Islet of Langerhans (tissue), 1 donor: ENCODE results near the gene SLC2A9.

Experiments
- FAIRE-seq: peaks from one replicate; lab custom pipeline; 2011; peaks lifted over from hg19 to GRCh38; lab: Jason Lieb, UNC

The SLC2A9 gene

DNA sequence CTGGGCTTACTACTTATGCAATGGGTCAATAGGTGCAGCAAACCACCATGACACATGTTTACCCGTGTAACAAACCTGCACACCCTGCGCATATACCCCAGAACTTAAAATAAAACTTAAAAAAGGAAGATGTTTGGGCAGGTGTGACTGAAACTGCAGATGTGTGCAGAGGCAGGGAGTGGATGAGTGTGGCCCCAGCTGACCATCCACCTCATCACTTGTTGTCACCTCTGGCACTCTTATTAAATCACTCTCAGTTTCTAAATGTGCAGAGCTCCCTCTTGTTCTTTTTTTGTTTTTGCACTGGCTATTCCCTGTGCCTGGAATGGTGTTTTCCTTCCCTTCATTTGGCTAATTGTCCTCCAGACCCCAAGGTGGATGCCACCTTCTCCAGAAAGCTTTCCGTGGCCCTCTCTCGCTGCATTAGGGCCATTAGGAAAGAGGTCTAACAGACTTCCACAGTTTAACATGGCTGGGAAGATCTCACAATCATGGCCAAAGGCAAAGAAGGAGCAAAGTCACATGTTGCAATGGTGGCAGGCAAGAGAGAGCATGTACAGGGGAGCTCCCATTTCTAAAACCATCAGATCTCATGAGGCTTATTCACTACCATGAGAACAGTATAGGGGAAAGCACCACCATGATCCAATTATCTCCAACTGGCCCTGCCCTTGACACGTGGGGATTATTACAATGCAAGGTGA is 58.5 kb downstream of the SLC2A9 start:
- FAIRE-seq = no peak

DNA sequence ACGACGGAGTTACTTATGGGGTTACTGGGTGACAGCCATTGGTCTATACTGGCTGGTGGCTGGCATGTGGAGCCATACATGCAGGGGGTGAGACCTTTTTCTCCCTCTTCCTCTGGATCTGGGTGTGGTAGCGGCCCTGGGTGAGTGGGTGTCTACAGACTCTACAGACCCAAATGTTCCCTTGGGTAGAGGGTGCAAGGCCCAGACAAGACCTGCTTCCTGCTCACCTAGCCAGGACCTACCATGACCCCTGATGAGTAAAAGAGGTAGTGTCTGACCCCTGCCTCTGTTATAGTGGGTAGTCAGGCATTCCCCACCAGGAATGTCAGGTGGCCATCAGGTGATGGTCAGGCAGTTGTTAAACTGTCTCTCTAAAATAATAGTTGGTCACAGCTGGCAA is 66.8 kb downstream of the SLC2A9 start:
- no peak for FAIRE-seq

DNA sequence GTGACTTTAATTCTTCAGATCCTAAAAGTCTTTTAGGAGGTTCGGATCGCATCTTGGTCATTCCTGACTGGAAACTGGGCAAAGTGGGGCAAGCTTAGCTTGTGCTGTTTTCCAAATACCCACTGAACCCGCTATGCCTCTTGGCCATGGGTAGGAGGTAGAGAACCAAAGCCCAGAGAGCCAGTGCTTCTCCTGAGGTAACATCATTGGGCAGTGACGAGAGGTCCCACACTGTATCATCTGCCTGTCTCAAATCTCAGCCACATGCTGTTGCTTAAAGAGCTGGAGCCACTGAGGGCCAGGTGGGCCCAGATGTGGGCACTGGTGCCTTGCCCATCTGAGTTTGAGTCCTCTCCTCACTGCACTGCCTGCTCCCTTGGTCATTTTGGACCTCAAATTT is 68.2 kb downstream of the SLC2A9 start:
- FAIRE-seq = no peak

DNA sequence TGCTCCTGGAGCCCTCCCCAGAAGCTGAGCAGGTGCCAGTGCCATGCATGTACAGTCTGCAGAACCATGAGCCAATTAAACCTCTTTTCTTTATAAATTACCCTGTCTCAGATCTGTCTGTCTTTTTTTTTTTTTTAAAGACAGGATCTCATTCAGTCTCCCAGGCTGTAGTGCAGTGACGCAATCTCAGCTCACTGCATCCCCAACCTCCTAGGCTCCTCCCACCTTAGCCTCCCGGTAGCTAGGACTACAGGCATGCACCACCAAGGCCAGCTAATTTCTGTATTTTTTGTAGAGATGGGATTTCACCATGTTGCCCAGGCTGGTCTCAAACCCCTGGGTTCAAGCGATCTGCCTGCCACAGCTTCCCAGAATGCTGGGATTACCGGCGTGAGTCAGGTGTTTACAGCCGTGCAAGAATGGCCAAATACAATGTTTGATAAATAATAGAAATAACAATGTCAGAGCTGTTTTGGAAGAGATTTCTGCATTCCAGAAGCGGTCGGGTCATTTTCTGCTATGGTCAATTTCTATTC is 68.8 kb downstream of the SLC2A9 start:
- no peak for FAIRE-seq

DNA sequence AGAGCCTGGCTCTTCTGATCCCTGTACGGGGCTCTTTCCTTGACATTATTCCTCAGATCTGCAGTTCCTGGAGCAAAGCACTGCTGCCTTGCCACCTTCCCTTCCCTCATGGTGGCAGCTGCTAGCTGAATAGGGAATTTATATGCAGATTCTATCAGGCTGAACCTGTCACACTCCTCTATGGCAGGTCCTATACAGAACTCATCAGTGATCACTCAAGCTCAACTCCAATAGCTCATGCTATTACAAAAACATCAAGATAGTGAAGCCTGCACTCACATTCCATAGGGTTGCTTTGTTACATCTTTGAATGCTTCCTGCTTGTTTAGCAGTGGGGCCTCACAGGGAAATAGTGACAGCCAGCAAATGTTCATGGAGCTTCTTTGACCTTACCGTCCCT is 71.7 kb downstream of the SLC2A9 start:
- FAIRE-seq = no peak

DNA sequence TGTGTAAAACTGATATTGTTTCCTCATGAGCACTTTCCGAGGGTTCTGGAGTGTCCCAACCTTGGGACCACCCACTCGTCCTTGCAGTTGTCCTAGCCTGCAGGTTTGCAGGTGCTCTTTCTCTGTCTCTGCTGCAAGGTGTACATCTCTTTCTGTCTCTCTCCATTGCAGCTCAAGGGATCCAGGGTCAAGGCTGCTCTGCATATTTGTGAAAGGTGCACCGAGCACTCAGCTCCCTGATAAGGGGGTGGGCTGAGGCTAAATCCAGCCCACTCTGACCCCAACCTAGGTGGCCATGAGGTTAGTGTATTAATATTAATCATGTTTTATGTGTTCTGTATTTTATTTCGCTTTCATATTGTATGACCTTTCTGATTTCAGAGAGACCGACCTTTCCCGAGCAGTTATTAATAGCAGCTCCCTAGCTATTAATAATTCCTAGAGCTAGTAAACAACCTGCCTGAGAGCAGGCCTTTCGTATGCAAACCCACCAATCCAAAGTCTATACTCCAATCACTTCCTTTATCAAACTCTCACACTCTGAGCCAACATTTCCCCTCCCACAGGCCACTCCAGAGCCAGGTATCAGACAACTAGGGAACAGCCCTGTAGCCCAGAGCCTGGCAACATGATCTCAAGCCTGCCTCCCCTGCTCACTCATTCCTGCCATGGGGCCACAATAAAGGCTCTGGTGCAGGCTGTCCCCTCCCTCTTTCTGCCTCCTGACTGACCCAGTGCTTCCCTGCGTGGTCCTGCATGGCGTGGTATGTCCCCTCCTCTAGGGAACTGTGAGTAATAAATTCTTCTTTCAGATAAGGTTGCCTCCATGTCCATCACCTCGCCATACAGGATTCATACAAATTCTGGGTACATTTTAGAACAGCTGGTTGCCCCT is 73.9 kb downstream of the SLC2A9 start:
- FAIRE-seq = no peak

DNA sequence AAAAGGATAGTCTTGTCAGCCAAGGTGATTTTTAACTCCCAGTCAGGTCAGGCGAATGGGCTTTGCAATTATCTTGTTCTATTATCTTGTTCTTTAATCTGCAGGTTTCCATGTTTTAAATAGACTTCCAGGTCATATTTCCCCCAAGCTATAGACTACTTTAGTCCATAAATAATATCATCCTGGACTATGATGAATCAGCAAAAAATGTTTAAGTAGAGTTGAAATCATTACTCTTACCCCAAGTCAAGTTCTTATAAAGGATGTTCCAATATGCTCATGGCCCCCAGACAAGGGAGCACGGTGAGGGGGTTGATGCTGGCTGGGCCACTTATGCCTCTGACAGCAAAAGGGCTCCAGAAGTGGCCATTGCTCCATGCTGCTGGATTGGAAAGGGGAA is 75.1 kb downstream of the SLC2A9 start:
- FAIRE-seq = no peak

DNA sequence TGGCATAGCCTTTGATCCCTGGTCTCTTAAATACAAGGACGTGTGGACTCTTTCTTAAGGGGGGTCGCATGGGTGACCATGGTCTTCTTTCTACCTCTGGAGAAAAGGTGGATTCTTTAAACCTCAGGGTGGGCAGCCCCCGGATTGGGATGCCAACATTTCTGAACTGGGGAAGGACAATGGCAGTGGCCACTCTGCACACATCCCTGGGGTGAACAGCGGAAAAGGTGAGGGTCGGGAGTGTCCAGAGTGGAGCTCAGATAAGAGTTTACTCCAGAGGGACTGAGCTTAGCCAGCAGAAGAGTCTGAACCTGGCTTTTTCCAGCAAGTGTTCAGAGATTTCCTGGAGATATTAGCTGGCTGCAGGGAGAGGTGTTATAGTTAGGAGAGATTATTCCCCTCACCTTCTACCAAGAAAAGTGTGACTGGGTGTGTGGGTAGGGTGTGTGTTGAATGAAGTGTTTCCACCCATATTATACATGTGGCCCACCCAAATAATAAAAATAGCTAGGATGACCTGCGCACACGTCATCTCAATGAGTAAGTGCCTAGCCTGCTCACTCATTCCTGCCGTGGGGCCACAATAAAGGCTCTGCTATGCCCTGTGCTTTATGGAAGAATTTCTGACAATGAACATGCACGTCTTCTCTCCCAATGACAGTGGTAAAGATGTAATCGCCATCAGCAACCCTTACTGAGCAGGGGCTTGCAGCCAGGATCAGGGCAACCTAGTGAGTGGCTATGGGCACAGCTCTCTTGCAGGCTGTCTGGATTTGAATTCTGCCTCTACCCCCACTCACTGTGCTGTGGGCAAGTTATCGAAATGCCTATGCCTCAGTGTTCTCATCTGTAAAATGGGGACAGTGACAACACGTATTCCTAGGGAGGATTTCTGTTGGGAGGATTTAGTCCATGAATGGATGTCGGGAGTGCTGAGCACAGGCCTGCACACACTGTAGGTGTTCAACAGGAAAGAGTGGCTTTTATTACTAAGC is 76.6 kb downstream of the SLC2A9 start:
- FAIRE-seq = no peak

DNA sequence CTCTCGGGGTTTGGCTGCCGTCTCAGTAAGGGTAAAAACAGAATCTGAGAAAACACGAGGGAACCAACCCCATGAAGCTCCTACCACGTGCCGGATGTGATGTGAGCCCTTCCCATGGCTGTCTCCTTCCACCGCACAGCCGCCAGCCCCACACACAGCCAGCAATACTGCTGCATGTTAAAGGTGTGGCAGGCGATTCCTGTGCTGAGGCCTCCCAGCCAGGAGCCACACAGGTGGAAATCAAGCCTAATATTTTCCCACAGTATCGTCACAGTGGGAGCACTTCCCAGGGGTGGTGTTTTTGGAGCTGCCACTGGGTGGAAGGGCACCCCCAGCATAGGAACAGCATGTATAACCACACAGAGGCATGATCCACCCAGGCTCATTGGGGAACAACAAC is 77.5 kb downstream of the SLC2A9 start:
- no peak for FAIRE-seq

DNA sequence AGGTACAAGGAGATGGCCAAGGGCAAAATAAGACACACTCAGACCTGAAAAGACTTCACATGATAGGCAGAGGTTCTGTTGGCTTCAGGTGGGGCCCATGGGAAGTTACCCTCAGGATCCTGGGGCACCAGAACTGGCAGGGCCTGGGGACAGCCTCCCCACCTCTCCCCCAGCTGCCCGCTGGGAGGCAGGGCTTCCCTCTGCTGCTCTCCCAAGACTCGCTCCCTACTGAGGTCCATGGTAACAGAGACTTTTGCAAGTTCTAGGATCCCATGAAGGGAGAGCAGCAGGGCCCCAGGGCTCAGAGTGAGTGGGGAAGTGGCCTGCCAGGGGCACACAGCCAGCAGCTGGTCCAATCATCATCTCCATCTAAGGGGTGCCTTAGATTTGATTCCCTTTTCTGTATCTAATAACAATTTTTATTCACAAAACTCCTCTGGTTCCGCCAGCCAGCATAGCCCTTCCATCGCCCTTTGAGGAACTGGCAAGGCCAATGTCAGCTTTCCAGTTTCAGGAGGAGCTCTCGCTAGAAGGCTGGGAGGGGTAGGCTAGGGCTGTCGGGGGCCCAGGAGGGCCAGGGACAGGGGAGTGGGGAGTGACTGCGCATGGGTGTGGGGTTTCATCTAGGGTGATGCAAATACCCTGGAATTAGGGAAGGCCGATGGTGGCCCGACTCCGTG is 78.2 kb downstream of the SLC2A9 start:
- FAIRE-seq = no peak

DNA sequence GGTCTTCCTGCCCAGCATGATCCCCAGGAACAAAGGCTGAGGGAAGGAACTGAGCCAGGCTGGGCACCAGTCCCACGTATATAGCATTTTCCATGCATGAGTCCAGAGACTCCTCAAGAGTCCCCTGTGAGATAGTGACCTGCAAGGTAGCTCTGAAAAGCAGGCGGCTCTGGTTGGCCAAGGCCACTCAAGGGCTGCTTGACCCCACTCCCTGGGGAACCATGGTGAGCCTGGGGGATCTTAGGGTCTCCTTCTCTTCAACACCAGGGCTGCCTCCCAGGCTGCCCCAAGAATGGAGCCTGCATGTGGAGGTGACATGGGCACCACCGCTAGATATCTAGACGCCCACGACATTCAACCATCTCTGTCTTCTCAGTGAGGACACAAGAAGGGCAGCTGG is 79.2 kb downstream of the SLC2A9 start:
- no peak for FAIRE-seq

DNA sequence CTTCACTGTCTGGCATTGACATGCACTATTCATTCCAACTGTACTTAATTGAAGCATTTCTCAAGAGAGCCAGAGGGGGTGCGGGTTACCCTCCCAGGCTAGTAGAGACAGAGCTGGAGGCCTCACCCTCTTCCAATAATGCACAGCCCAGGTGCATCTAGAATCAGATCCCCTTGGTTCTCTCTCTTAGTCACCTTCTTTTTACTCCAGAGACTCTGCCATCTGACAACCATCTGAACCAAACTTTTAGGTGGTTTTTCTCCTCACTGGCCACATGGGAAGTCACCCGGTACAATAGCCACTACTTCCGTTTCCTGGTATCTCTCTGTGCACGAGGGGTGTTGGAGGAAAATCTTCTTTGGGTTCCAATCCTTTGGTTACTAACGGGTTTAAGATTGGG is 81.3 kb downstream of the SLC2A9 start:
- FAIRE-seq = no peak

DNA sequence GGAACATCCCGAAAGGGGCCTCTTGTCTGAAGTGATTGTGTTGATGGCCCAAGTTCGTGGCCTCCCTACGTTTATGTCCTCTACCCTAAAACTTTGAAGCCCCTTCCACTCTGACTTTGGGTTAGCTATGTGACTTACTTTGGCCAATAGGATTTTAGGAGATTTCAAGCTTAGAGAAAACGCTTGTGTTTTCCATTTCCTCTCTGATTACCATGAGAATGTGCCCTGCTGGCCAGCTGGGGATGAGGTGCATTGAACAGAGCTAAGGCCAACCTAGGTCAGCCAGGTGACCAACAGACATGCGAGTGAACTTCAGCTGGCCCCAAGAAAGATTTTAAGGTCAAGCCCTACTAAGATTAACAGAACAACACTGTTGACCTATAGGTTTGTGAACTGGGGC is 82.4 kb downstream of the SLC2A9 start:
- no peak for FAIRE-seq

DNA sequence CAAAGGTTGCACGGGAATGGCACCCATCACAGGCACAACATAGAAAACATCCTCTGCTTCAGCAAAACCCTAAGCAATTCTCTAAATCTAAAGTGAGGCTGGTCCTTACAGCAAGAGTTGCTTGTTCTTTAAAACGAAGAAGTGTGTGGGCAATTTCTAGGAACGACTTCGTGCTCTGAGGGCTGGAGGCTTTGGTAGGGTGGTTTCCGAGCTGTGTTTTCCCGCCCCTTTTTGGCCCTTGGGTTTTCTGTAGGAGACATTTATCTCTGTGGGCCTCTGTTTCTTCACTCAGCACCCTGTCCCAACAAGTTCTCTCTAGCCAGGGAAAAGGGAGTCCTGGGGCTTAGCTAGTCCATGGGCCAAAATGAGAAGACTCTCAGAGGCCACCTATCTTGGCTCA is 84.2 kb downstream of the SLC2A9 start:
- FAIRE-seq = no peak

DNA sequence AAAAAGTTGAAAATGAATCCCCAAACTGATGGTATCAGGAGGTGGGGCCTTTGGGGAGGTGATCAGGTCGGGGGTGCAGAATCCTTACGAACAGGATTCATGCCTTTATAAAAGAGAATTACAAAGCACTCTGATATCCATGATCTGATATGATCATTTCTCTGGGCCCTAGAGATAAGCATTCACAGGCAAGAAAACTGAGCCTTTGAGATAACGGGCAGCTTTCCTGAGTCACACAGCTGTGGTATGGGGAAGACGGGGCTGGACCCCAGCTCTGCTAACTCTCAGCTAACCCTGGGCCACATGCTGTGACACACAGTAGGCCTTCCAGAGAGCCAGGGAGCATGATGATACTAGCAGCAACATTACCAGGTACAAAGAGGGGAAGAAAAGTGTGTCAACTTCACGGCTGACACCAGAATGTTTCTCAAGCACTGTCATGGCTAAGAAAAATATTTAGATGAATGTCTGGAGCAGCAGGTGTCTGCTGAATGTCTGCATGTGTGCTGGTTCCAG is 85.1 kb downstream of the SLC2A9 start:
- FAIRE-seq = no peak

DNA sequence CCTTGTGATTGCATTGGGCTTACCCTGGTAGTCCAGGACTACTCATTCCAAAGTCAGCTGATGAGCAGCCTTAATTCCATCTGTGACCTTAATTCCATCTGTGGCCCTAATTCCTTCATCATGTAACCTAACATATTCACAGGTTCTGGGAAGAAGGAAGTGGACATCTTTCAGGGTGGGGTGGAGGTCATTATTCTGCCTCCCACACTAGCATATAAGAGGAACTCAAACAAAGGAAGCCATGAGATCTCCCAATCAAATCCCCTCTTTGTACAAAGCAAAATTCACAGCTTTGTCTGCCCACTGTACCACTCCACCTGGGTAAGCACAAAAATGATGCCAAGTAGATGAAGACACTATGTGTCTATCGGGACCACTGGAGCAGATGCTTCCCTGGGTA is 87.3 kb downstream of the SLC2A9 start:
- FAIRE-seq = no peak

DNA sequence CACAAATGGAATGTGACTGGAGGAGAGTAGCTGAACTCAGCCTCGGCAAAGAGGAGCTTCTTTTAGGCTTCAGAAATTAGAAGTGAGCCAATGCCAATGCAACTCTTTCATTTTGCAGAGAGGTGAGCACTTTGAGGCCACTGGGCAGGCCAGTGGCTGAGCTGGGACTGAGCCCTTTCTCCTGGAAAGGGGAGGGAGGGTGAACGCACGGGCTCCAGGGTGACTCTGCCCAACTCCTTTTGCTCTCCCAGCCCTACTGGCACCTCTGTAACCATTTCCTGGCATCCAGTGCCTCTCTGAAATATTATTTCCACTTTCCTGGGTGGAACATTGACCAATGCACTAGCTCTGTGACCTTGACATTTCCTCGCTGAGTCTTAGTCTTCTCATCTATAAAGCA is 88.1 kb downstream of the SLC2A9 start:
- no peak for FAIRE-seq

DNA sequence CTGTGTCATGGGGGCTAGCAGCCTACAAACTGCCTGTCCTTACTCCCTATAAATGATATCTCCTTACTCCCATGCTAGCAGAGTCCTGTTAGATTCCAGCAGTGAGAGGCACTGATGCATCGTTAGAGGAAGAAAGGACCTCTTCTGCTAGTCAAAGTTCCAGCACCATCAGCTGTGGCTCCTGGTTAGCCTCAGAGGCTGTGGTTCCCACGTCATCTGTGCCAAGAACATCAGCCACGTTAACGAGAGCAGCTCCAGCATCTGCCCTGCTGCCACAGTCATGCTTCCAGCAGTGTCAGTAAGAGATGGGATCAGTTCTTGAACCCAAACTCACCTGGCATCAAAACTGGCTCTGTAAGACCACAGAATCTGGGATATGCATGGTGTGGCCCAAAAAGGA is 88.5 kb downstream of the SLC2A9 start:
- FAIRE-seq = no peak

DNA sequence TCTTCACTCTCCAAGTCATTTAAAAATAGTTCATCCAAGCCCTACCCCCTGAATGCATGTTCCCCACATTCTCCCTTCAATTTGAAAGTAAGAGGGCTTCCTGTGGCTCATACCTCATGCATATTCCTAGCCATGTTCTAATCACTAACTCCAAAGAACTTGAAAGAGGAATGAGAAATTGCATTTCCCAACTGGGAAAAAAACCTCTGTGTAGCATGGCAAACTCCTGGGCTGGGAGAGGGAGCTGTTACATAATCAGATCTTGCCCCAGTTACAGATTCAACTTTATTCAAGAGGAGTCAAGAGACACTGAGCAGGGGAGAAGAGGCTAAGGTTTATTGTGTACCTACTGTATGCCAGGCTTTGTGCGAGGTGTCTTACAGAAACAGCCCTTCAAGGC is 90.2 kb downstream of the SLC2A9 start:
- no peak for FAIRE-seq

DNA sequence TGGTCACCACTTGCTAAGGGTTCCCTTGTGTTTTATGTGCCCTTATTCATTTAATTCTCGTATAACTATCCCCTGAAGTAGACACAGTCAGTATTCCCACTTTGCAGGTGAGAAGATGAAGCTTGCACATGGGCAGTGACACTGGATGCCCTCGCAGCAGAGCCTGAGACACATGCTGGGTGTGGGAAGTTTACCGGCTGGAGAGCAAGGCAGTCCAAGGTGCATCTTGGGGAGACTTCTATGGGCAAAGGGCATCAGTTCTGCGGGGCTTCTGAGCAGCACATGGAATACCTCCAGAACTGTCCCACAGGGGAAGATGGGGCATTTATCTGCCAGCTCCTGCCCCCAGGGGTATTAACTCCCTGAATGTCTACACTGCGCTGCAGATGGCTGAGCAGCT is 92.2 kb downstream of the SLC2A9 start:
- no peak for FAIRE-seq

DNA sequence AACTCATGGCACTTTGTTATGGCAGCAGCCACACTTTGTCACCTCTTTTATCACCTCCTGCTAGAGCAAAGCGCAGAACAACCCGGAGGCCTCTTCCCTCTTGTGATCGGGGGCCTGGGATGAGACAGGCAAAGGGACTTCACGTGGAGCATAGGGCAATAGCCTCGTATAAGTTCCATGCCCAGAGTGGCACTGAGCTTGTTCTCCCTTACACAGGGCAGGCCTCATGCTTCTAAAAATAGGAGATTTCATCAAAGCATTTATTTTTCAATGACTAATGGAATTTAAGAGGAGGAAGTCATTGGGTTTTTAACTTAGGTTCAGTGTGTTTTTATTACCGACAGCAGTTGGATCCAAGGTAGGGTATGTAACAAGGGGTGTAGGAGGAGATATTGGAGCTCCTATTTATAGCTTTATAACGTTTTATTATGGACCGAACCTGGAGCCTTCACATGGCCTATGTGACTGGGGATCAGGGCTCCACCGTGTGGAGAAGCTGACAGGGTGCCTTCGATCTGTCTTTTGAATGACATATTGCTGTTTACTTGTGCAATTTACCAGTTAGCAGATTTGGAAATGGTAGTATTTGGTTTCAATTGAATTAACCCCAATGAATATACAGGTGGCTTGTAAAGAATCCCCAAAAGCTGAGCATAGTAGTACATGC is 93.8 kb downstream of the SLC2A9 start:
- FAIRE-seq = no peak
